ENCODE data around the gene ROR2.

GRCh38 chr9:91844701-91845291 is 105.2 kb downstream of the ROR2 start:
- TF ChIP-seq CTCF (conservative IDR thresholded peaks at IDR 0.05; ENCODE audit: low read depth, low read length) (no peak), EZH2phosphoT487 (IDR thresholded peaks at IDR 0.05; ENCODE audit: borderline replicate concordance, low read length) (no peak), EZH2 (IDR thresholded peaks at IDR 0.05; ENCODE audit: low read length, unreplicated experiment) (no peak)

Data from PC-3 (cell line).